T-helper 1 cell treated with Interleukin-12 subunit alpha and Interleukin-12 subunit beta and Interleukin-4 antibody, amounts not matched to agents 30 μg/mL and 1 μg/mL, for 36 hours (primary cell): ENCODE results near the gene IGF2BP2.
"Not testable (repeated sequence)": the region's sequence is repeated elsewhere in the genome, so short reads cannot be mapped to it uniquely, and the experiment has no call there.

Source experiments
- H3K27ac Mint-ChIP-seq: one replicate; pipeline ENCODE4 v1.8.0; 2021; ENCODE audit warnings: mild to moderate bottlenecking, mixed read lengths
- H3K27me3 Mint-ChIP-seq: one replicate; pipeline ENCODE4 v1.8.0; 2021; ENCODE audit warnings: low read depth, mixed read lengths
- H3K36me3 Mint-ChIP-seq: one replicate; pipeline ENCODE4 v1.8.0; 2021; ENCODE audit warnings: low read depth, mixed read lengths
- H3K4me1 Mint-ChIP-seq: one replicate; pipeline ENCODE4 v1.8.0; 2021; ENCODE audit warnings: low read depth, mixed read lengths
- H3K4me3 Mint-ChIP-seq: one replicate; pipeline ENCODE4 v1.8.0; 2021; ENCODE audit warnings: mild to moderate bottlenecking, moderate library complexity, mixed read lengths
- H3K9me3 Mint-ChIP-seq: one replicate; pipeline ENCODE4 v1.8.0; 2021; ENCODE audit warnings: mixed read lengths

The IGF2BP2 gene

GRCh38 chr3:185797993-185798830 lies 26.6 kb downstream of the IGF2BP2 start:
- Mint-ChIP-seq H3K36me3 (peaks cover 1% of the 10 kb centered on the region), H3K9me3 (no peaks in the 10 kb centered on the region), H3K27ac (no peak overlapping the region), H3K4me1 (peaks cover 16% of the 10 kb centered on the region), H3K4me3 (no peak overlapping the region), H3K27me3 (peaks cover 6% of the 10 kb centered on the region)

DNA sequence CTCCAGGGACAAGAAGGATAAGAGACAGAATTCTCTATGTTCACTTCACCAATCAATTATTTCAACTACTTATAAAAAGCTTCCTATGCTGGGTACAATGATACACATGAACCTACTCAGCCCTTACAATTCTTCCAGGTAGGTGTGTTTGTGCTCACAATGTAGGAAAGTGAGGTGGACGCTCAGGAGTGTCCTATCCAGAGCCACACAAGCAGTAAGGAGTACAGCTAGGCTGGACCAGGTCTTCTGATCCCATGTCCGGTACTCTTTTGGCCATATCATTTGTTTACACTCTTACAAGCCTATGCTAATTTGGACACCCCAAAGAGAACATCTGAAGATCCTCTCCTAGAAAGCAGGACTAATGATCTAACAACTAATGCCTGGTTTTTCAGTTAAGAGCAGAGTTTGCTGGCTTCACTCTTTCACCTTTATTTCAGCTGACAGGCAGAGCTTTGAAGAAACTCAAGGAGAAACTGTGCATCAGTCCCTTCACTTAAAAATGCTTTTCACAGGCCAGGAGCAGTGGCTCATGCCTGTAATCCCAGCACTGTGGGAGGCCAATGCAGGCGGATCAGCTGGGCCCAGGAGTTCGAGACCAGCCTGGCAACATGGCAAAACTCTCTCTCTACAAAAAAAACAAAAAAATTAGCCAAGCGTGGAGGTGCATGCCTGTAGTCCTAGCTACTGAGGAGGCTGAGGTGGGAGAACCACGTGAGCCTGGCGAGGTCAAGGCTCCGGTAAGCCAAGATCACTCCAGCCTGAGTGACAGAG lies 27.5 kb downstream of the IGF2BP2 start:
- H3K36me3 Mint-ChIP-seq: peaks cover 1% of the 10 kb centered on the region
- peaks cover 16% of the 10 kb centered on the region for H3K4me1 Mint-ChIP-seq
- no peak overlapping the region for H3K27ac Mint-ChIP-seq
- no peak overlapping the region for H3K4me3 Mint-ChIP-seq
- H3K9me3 Mint-ChIP-seq: no peaks in the 10 kb centered on the region
- H3K27me3 Mint-ChIP-seq: peaks cover 6% of the 10 kb centered on the region

- H3K9me3 Mint-ChIP-seq: no peaks in the 10 kb centered on the region
- no peak overlapping the region for H3K4me3 Mint-ChIP-seq
- peaks cover 1% of the 10 kb centered on the region for H3K36me3 Mint-ChIP-seq
- H3K27ac Mint-ChIP-seq: no peak overlapping the region
- H3K27me3 Mint-ChIP-seq: peaks cover 8% of the 10 kb centered on the region
- peaks cover 16% of the 10 kb centered on the region for H3K4me1 Mint-ChIP-seq
Observed at GRCh38 chr3:185796431-185797107, 28.3 kb downstream of the IGF2BP2 start.

DNA sequence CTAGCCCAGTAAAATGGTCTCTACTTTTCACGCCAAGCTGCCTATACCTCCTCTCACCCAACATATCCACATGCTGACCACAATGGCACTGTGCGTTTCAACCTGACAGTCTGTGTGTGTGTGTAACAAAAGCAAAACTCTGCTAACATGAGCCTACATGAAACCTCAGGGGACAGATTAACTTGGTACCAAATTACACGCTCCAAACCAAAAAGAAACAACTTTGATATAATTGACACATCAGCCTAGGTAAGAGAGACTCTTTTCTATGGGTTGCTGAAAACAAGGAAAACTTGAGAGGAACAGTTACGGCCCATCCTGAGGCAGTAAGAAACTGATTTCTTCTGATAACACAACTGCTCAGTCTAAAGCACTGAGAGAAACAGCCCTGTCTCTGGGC lies 31.5 kb downstream of the IGF2BP2 start:
- Mint-ChIP-seq H3K9me3 (no peaks in the 10 kb centered on the region), H3K4me1 (peaks cover 16% of the 10 kb centered on the region), H3K4me3 (no peak overlapping the region), H3K36me3 (peaks cover 1% of the 10 kb centered on the region), H3K27ac (no peak overlapping the region), H3K27me3 (peaks cover 14% of the 10 kb centered on the region)

DNA sequence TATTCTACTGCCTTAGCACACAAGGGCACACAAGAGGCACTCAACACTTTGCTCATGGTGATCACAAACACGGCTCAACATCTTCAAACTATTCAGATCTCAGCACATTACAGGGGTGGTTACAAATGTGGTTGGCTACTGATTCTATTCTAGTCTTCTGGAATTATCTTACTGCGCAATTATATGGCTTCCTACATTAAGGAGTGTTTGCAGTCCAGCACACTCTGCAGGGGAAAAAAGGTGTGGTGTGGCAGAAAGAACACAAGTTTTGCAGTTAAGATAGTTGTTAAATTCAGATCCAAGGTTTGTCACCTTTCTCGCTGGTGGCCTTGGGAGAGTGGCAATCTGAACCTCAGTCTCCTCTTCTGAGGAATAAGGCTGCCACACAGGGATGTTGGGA lies 31.9 kb downstream of the IGF2BP2 start:
- Mint-ChIP-seq H3K36me3 (peaks cover 1% of the 10 kb centered on the region), H3K4me1 (peaks cover 16% of the 10 kb centered on the region), H3K4me3 (no peak overlapping the region), H3K9me3 (no peaks in the 10 kb centered on the region), H3K27me3 (peaks cover 14% of the 10 kb centered on the region), H3K27ac (no peak overlapping the region)

DNA sequence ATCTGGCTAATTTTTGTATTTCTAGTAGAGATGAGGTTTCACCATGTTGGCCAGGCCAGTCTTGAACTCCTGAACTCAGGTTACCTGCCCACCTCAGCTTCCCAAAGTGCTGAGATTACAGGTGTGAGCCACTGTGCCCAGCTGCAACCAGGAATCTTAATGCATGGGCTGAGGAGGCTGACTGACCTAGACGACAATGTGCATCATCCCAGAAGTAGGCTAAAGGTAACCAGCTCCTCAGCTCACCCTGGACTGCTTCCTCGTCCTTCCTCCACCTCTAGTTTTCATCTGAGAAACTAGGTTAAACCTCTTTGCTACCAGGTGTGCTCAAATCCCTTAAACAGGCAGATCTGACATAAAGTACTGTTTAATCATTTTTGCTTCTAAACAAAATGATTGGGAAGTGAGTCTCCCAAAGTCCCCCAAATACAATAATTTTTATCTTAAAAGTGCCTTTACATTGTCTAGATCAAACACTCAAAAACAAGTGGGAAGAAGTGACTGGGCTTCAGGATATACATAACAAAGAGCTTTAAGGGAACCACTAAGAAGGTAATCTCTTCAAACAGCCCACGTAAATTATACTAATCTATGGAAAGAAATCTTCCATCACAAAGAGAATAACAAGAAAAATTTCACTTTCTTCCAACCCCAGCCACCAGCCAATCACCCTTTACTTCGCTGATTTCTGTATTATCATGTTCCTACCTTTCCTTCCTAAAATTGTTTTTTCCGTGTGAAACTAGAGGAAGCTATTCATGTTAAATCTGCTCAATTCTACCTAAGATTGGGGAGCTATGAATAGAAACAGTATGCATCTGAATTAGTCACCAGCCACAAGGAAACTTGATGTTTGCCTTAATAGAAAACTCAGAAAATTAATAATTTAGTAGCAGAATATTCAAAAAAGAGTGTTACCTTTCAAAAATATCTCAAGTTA lies 34.7 kb downstream of the IGF2BP2 start:
- H3K27ac Mint-ChIP-seq: no peak overlapping the region
- peaks cover 8% of the 10 kb centered on the region for H3K4me1 Mint-ChIP-seq

DNA sequence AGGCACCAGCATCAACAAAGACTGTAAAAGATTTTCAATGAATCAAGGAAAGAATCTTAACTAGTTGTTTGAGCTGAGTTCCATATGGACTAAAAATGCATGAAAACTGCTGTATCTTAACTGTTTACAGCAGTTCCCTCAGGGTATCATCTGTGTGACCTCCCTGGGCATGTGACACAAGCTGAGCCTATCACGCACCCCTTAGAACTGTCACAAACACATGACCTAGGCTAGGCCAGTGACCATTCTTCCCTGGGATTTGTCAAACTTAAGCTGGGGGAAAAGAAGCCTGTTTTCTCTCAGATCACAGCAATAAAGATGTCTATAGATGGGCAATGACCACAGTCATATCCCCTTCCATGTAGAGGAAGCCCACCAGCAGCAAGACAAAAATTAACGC lies 35.7 kb downstream of the IGF2BP2 start:
- H3K4me3 Mint-ChIP-seq: no peak overlapping the region
- H3K4me1 Mint-ChIP-seq: peaks cover 1% of the 10 kb centered on the region
- H3K27ac Mint-ChIP-seq: no peak overlapping the region
- H3K9me3 Mint-ChIP-seq: no peaks in the 10 kb centered on the region
- H3K36me3 Mint-ChIP-seq: no peaks in the 10 kb centered on the region
- peaks cover 23% of the 10 kb centered on the region for H3K27me3 Mint-ChIP-seq

More for the DNA sequence above, 34.7 kb downstream of the IGF2BP2 start:
- Mint-ChIP-seq H3K36me3 (peaks cover 1% of the 10 kb centered on the region), H3K4me3 (no peak overlapping the region), H3K9me3 (no peaks in the 10 kb centered on the region), H3K27me3 (peaks cover 18% of the 10 kb centered on the region)

- no peaks in the 10 kb centered on the region for H3K36me3 Mint-ChIP-seq
- no peaks in the 10 kb centered on the region for H3K9me3 Mint-ChIP-seq
- no peak overlapping the region for H3K27ac Mint-ChIP-seq
- H3K4me1 Mint-ChIP-seq: no peaks in the 10 kb centered on the region
- no peak overlapping the region for H3K4me3 Mint-ChIP-seq
- peaks cover 24% of the 10 kb centered on the region for H3K27me3 Mint-ChIP-seq
Observed at GRCh38 chr3:185788292-185788691, 36.5 kb downstream of the IGF2BP2 start.

DNA sequence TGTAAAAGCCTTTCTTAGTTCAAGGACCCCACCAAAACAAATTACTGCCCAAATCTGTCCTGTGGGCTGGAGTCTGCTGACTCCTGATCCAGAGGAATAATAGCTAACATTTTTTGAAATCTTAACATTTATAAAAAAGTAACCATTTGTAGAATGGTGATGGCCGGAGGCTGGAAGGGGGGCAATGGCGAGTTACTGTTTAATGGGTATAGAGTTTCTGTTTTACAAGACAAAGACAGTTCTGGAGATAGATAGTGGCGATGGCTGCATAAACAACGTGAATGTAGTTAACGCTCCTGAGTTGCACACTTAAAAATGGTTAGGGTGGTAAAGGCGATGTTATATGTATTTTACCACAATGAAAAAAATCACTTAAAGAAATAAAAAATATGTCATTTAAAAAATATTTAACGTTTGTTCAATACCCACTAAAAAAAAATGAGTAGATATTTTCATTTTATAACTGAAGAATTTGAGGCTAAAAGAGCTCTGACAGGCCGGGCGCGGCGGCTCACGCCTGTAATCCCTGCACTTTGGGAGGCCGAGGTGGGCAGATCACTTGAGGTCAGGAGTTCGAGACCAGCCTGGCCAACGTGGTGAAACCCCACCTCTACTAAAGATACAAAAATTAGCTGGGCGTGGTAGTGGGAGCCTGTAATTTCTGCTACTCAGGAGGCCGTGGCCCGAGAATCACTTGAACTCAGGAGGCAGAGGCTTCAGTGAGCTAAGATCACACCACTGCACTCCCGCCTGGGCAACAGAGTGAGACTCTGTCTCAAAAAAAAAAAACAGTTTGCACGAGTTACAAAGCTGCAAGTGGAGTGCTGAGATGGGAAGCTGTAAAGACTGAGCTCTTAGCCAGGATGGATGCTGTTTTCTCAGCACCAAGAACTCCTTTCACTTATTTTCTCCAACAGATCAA lies 37.6 kb downstream of the IGF2BP2 start:
- no peaks in the 10 kb centered on the region for H3K36me3 Mint-ChIP-seq

DNA sequence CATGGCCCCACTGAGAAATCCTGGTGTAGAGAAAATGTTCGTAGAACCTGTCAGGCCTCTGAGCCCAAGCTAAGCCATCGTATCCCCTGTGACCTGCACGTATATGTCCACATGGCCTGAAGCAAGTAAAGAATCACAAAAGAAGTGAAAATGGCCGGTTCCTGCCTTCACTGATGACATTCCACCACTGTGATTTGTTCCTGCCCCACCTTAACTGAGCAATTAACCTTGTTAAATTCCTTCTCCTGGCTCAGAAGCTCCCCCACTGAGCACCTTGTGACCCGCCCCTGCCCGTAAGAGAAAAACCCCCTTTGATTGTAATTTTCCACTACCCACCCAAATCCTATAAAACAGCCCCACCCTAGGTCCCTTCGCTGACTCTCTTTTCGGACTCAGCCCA lies 38.6 kb downstream of the IGF2BP2 start:
- H3K27ac Mint-ChIP-seq, H3K4me3 Mint-ChIP-seq, H3K36me3 Mint-ChIP-seq, H3K4me1 Mint-ChIP-seq, H3K9me3 Mint-ChIP-seq: not testable (repeated sequence)
- H3K27me3 Mint-ChIP-seq: peaks cover 30% of the 10 kb centered on the region

More for the DNA sequence above, 37.6 kb downstream of the IGF2BP2 start:
- no peaks in the 10 kb centered on the region for H3K9me3 Mint-ChIP-seq
- peaks cover 31% of the 10 kb centered on the region for H3K27me3 Mint-ChIP-seq
- H3K4me1 Mint-ChIP-seq: no peaks in the 10 kb centered on the region
- H3K27ac Mint-ChIP-seq: no peak overlapping the region
- H3K4me3 Mint-ChIP-seq: no peak overlapping the region

DNA sequence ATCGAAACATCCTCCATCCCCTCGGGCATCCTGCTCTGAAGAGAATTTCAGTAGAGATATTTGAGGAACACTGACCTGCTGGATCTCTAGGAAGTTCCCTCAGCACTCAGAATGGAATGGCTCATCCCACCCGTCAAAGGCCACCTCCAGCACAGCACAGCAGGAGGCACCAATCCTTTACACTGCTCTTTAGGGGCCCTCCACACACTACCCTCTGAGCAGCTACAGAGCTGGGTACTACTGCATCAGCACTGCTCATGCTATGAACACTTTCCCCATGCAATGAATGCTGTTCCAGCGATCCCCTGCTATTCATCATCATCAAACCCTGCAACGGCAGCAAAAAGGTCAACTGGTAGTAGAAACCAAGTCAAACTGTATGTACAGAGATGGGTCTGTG lies 40.5 kb downstream of the IGF2BP2 start:
- Mint-ChIP-seq H3K36me3 (no peaks in the 10 kb centered on the region), H3K9me3 (no peaks in the 10 kb centered on the region), H3K4me1 (no peaks in the 10 kb centered on the region), H3K27ac (no peak overlapping the region), H3K4me3 (no peak overlapping the region), H3K27me3 (peaks cover 36% of the 10 kb centered on the region)

DNA sequence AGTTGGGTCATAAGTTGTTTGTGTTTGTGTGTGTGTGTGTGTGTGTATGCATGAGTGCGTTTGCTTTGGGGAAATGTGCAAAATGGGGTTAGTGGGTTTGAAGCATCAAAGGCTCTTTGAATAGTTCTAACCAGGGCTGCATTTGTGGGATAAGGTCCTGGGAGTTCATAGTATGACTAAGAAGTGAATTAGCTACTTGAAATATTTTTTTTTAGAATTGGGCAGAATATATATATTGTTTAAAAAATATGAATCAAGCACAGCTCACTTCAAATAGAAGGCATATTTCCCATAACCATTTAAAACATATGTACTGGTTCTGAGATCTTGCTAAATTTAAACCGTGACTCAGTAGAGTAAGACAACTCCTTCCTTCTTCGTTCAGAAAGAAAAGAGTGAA lies 43.1 kb downstream of the IGF2BP2 start:
- peaks cover 31% of the 10 kb centered on the region for H3K27me3 Mint-ChIP-seq
- no peaks in the 10 kb centered on the region for H3K4me1 Mint-ChIP-seq
- no peak overlapping the region for H3K4me3 Mint-ChIP-seq
- H3K9me3 Mint-ChIP-seq: peaks cover 2% of the 10 kb centered on the region
- no peak overlapping the region for H3K27ac Mint-ChIP-seq
- H3K36me3 Mint-ChIP-seq: no peaks in the 10 kb centered on the region

GRCh38 chr3:185779461-185779860 lies 45.4 kb downstream of the IGF2BP2 start:
- H3K4me3 Mint-ChIP-seq: no peak overlapping the region
- H3K36me3 Mint-ChIP-seq: peaks cover 2% of the 10 kb centered on the region
- H3K27ac Mint-ChIP-seq: no peak overlapping the region
- peaks cover 2% of the 10 kb centered on the region for H3K4me1 Mint-ChIP-seq
- peaks cover 8% of the 10 kb centered on the region for H3K9me3 Mint-ChIP-seq
- H3K27me3 Mint-ChIP-seq: peaks cover 30% of the 10 kb centered on the region
